ENCODE data around the gene ERBB4. TPM values are rescaled to one million over a fixed set of nuclear protein-coding genes. Genes with fewer than 3 reads are reported as not detected.

The ERBB4 gene
- total RNA-seq, 1 donor from 2014 or later: 8.3 TPM

DNA sequence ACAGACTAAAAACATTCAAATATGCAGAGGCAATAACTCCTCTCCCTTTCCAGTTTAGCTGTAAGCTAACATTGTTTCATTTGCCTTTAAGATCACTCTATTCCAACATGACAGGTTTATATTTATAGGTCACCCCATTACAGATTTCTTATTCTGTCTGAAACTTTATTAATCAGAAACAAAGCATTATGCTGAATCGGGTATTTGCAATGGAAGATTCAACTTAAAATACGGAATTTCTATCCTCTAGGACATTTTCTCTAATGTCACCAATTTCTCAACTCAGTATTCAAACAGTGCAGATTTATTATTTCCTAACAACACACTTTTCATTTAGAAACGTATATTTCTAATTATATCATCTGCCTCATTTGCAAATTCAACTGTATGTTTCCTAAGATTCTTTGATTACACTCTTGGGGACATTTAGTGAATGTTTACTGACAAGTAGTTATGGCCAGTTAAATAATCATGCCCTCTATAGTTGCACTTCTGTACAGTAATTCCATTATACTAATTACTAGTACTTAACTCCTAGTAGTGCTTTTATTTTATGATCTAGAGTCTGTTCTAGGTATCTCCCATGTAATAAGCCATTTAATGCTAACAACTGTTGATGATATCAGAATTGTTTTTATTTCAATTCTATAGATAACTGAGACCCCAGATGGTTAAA, 358.1 kb downstream of the ERBB4 start:
- TF ChIP-seq, protein P1, sequence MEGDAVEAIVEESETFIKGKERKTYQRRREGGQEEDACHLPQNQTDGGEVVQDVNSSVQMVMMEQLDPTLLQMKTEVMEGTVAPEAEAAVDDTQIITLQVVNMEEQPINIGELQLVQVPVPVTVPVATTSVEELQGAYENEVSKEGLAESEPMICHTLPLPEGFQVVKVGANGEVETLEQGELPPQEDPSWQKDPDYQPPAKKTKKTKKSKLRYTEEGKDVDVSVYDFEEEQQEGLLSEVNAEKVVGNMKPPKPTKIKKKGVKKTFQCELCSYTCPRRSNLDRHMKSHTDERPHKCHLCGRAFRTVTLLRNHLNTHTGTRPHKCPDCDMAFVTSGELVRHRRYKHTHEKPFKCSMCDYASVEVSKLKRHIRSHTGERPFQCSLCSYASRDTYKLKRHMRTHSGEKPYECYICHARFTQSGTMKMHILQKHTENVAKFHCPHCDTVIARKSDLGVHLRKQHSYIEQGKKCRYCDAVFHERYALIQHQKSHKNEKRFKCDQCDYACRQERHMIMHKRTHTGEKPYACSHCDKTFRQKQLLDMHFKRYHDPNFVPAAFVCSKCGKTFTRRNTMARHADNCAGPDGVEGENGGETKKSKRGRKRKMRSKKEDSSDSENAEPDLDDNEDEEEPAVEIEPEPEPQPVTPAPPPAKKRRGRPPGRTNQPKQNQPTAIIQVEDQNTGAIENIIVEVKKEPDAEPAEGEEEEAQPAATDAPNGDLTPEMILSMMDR (IDR thresholded peaks at IDR 0.05; ENCODE audit: borderline replicate concordance): no peak
- no peaks in the 10 kb centered on the region for H3K36me3 ChIP-seq
- intact Hi-C loops (cut with micrococcal nuclease): no loop called here

DNA sequence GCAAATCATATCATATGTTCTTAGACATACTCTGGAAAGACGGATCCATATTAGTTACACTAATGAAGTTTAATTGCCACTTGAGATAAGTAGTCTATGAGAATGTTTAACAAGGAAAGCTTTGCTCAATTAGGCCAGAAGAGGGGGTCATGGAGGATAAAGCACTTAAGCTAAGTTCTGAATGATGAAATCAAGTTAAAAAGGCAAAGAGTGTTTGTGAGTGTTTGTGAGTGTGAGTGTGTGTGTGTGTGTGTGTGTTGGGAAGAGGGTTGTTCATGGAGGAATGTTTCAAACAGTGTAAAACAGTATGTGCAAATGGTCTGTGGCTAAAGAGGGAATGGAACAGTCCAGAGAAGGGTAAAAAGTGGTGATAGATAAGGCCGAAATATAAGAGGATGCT, 360.9 kb downstream of the ERBB4 start:
- Histone ChIP-seq H3K4me1 (peaks cover 14% of the 10 kb centered on the region), H3K9me3 (replicated peaks) (peaks cover under 1% of the 10 kb centered on the region), H3K27me3 (ENCODE audit: low read depth) (no peaks in the 10 kb centered on the region), H3K4me3 (no peak overlapping the region), H3K36me3 (no peaks in the 10 kb centered on the region), H3K27ac (replicated peaks) (no peak overlapping the region)
- TF ChIP-seq, protein P1 (IDR thresholded peaks at IDR 0.05; ENCODE audit: borderline replicate concordance): no peak
- no peak for DNase-seq
- intact Hi-C loops (cut with micrococcal nuclease): no loop called here

More for the DNA sequence above, 358.1 kb downstream of the ERBB4 start:
- H3K4me1 ChIP-seq: peaks cover 6% of the 10 kb centered on the region
- no peaks in the 10 kb centered on the region for H3K9me3 ChIP-seq (replicated peaks)
- no peak overlapping the region for H3K27ac ChIP-seq (replicated peaks)
- H3K4me3 ChIP-seq: no peak overlapping the region
- no peak for DNase-seq
- no peaks in the 10 kb centered on the region for H3K27me3 ChIP-seq (ENCODE audit: low read depth)

DNA sequence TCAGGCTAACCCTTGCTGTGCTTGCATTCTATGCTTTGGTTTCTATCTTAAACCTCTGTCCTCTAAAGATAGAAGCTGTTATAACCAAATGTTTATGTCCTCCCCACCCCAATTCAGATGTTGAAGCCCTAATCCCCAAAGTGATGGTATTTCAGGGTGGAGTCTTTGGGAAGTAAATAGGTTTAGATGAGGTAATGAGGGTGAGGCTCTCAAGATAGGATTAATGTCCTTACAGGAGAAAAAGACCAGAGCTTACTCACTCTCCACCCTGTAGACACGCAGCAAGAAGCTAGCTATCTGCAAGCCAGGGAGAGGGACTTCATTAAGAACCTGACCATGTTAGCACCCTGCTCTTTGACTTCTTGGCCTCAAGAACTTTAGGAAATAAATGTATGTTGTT, 362.5 kb downstream of the ERBB4 start:
- no peaks in the 10 kb centered on the region for H3K27me3 ChIP-seq (ENCODE audit: low read depth)

DNA sequence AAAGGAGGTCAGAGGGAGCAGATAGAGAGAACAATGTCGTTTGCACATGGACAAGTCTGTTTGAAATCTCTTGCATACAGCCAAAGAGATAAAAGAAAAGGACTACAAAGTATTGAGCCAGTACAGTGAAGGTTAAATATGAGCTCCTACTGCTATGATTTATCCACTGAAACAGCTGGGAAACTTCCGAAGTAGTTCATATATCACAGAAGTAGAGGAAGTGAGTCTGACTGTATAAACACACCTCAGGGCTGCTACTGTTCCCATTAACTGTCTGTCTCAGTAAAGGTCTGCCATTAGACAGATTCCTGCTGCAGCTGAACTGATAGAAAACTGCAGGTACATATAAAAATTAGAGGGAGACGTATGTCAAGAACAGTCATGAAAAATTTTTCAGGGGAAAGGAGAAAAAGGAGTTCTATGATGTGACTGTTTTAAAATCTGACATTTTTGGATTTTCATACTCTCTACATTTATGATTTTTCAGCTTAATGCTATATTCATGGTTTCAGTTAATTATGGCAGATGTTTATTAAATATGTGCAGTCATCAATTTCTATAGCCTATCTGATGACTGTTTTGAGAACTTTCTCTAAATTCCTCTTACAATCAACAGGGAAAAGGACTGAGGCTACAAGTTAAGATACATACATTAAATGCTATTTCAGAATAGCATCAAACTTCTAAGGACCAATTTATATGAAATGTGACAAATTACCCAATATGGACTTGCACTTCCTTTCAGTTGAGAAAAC, 364.7 kb downstream of the ERBB4 start:
- Histone ChIP-seq H3K27ac (replicated peaks) (no peak overlapping the region), H3K36me3 (no peaks in the 10 kb centered on the region), H3K27me3 (ENCODE audit: low read depth) (no peaks in the 10 kb centered on the region), H3K4me3 (no peak overlapping the region), H3K4me1 (peaks cover 8% of the 10 kb centered on the region), H3K9me3 (replicated peaks) (peaks cover 9% of the 10 kb centered on the region)
- TF ChIP-seq, protein P1 (IDR thresholded peaks at IDR 0.05; ENCODE audit: borderline replicate concordance): no peak
- DNase-seq: no peak
- intact Hi-C loops (cut with micrococcal nuclease): no loop called here

More for the DNA sequence above, 362.5 kb downstream of the ERBB4 start:
- Histone ChIP-seq H3K9me3 (replicated peaks) (peaks cover 6% of the 10 kb centered on the region), H3K36me3 (no peaks in the 10 kb centered on the region), H3K27ac (replicated peaks) (no peak overlapping the region), H3K4me3 (no peak overlapping the region), H3K4me1 (peaks cover 8% of the 10 kb centered on the region)
- intact Hi-C loops (cut with micrococcal nuclease): no loop called here
- no peak for DNase-seq
- TF ChIP-seq, protein P1 (IDR thresholded peaks at IDR 0.05; ENCODE audit: borderline replicate concordance): no peak

DNA sequence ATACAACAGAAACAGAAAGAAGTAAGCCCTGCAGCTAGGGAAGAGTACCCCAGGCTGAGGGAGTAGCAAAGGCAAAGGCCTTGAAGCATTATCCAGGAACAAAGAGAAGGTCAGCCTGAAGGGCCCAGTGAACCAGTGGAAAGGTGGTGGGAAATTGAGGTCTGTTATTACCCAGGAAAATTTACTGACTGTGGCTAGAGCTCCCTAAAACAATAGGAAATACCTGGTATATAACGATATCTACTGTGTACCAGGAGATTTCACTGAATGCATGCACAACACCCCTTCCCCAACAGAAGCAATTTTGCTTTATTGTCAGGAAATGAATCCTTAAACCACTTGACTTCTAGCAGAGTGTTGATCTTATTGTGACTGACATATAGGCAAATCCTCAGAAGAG, 365.3 kb downstream of the ERBB4 start:
- Histone ChIP-seq H3K36me3 (no peaks in the 10 kb centered on the region), H3K4me1 (peaks cover 8% of the 10 kb centered on the region), H3K27ac (replicated peaks) (no peak overlapping the region), H3K27me3 (ENCODE audit: low read depth) (no peaks in the 10 kb centered on the region), H3K9me3 (replicated peaks) (peaks cover 9% of the 10 kb centered on the region), H3K4me3 (no peak overlapping the region)
- intact Hi-C loops (cut with micrococcal nuclease): no loop called here
- TF ChIP-seq, protein P1 (IDR thresholded peaks at IDR 0.05; ENCODE audit: borderline replicate concordance): no peak
- no peak for DNase-seq
